Fibroblast of mammary gland (primary cell): ENCODE data around the gene TRAF7.
A peak's percentile ranks its signal among the peaks of the same experiment; 100 is the strongest.

Experiments used
- DNase-seq: peaks from one replicate; pipeline ENCODE4 v3.0.0-alpha.2; 2010; ENCODE audit warnings: low read depth
- H3K4me3 ChIP-seq: 2 replicates; pipeline ENCODE4 v1.5.1; 2011; ENCODE audit warnings: low read depth, mild to moderate bottlenecking, low read length, moderate library complexity; ENCODE audit not compliant: control insufficient read depth
- TF ChIP-seq, protein P1 (sequence below): conservative IDR thresholded peaks from 2 replicates; pipeline ENCODE4 v1.5.1; 2011; ENCODE audit warnings: low read depth, low read length, inconsistent platforms; ENCODE audit not compliant: control insufficient read depth, insufficient read depth

TRAF7 gene

GRCh38 chr16:2204416-2205103, 49.0 kb downstream of the TRAF7 start:
- H3K4me3 ChIP-seq, result peak overlapping the region; percentile 84
- DNase-seq, result no peak
- TF ChIP-seq, protein P1, sequence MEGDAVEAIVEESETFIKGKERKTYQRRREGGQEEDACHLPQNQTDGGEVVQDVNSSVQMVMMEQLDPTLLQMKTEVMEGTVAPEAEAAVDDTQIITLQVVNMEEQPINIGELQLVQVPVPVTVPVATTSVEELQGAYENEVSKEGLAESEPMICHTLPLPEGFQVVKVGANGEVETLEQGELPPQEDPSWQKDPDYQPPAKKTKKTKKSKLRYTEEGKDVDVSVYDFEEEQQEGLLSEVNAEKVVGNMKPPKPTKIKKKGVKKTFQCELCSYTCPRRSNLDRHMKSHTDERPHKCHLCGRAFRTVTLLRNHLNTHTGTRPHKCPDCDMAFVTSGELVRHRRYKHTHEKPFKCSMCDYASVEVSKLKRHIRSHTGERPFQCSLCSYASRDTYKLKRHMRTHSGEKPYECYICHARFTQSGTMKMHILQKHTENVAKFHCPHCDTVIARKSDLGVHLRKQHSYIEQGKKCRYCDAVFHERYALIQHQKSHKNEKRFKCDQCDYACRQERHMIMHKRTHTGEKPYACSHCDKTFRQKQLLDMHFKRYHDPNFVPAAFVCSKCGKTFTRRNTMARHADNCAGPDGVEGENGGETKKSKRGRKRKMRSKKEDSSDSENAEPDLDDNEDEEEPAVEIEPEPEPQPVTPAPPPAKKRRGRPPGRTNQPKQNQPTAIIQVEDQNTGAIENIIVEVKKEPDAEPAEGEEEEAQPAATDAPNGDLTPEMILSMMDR, result no peak

DNA sequence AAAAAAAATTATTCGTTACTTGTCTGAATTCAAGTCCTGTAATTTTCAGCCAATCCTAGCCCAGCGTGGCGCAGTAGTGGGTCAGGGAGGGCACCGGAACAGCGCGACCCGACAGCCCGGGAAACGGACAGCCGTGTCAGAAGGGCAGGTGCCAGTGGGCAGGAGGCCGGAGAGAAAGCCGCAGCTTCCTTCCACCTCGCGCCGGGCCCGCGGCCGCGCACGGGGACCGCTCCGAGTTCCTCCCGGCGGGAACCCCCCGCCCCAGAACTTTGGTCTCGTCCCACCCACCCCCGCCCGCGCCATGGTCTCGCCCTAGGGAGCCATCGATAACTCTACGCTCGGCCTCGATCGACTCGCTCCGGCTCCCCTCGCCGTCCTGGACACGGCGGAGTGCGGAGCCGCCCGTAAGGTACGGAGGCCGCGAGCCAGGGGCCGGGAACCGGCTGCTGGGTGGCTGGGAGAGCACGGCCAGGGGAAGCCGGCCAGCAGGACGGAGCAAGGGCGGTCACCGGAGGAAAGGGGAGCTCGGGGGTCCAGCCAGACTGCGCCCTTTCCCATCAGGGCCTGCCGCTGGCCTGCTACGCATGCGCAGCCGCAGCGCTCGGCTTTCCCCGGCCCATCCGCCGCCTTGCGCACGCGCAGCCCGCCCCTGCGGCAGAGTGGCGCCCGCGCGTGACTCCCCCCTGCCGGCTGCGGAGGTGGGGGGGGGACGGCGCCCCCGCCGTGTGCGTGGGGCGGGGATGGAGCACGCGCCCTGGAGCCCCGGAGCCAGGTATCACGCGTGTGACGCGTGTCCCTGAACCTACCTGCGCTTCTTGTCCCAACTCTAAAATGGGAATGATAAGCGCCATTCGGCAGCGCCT, 49.8 kb downstream of the TRAF7 start, which contains the start of gene MLST8:
TSS of gene MLST8 (plus strand) at position 351 of the 863 bp plus-strand sequence. CDS start 632 bp downstream, outside the sequence.
- peak; percentile 81 for DNase-seq
- H3K4me3 ChIP-seq, result peak within 1 kb of the TSS; percentile 84
- TF ChIP-seq, protein P1, result no peak

GRCh38 chr16:2205967-2206313, 50.4 kb downstream of the TRAF7 start:
- TF ChIP-seq, protein P1, result no peak
- H3K4me3 ChIP-seq, result peak overlapping the region; percentile 84
- no peak for DNase-seq

DNA sequence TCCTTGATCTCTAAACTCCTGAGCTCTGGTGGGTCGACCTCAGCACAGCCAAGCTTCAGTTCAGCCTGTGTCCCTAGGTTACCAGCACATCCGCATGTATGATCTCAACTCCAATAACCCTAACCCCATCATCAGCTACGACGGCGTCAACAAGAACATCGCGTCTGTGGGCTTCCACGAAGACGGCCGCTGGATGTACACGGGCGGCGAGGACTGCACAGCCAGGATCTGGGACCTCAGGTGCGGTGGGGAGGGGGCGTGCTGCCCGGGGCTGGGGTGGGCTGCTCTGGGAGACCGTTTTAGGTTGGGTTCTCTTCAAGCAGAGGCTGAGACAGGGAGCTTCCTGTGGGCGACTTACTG, 50.8 kb downstream of the TRAF7 start:
- peak overlapping the region; percentile 84 for H3K4me3 ChIP-seq
- TF ChIP-seq, protein P1, result no peak
- DNase-seq, result no peak

DNA sequence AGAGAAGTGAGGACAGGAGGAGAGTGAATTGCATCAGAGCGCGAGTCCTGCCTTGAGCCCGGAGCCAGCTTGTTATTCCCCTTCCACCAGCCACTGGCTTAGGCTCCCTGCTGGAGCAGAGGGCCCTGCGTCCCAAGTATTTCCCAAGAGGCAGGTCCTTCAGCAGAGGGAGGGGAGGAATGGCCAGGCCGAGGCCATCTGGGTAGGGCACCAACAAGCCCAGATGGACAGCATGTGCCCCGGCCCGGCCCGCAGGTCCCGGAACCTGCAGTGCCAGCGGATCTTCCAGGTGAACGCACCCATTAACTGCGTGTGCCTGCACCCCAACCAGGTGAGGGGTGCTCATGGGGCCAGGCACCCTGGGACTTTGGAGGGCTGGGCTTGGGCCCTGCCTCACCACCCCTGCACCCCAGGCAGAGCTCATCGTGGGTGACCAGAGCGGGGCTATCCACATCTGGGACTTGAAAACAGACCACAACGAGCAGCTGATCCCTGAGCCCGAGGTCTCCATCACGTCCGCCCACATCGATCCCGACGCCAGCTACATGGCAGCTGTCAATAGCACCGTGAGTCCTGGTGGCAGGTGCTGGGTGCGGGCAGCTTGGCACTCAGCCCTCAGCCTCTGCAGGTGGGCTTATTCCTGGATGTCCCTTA, 51.3 kb downstream of the TRAF7 start:
- H3K4me3 ChIP-seq, result no peak overlapping the region
- DNase-seq, result no peak
- TF ChIP-seq, protein P1, result no peak

- no peak overlapping the region for H3K4me3 ChIP-seq
- TF ChIP-seq, protein P1, result no peak
- DNase-seq, result no peak
Observed at GRCh38 chr16:2207872-2208271, 52.3 kb downstream of the TRAF7 start.
